ENCODE results near the gene CACNG5. TPM values are rescaled to one million over a fixed set of nuclear protein-coding genes. Genes with fewer than 3 reads are reported as not detected.

CACNG5 gene
- total and polyA plus RNA-seq, 4 donors: not detected

- TF ChIP-seq, protein P1, sequence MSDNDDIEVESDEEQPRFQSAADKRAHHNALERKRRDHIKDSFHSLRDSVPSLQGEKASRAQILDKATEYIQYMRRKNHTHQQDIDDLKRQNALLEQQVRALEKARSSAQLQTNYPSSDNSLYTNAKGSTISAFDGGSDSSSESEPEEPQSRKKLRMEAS (IDR thresholded peaks at IDR 0.05): no peak
- TF ChIP-seq, protein P2, sequence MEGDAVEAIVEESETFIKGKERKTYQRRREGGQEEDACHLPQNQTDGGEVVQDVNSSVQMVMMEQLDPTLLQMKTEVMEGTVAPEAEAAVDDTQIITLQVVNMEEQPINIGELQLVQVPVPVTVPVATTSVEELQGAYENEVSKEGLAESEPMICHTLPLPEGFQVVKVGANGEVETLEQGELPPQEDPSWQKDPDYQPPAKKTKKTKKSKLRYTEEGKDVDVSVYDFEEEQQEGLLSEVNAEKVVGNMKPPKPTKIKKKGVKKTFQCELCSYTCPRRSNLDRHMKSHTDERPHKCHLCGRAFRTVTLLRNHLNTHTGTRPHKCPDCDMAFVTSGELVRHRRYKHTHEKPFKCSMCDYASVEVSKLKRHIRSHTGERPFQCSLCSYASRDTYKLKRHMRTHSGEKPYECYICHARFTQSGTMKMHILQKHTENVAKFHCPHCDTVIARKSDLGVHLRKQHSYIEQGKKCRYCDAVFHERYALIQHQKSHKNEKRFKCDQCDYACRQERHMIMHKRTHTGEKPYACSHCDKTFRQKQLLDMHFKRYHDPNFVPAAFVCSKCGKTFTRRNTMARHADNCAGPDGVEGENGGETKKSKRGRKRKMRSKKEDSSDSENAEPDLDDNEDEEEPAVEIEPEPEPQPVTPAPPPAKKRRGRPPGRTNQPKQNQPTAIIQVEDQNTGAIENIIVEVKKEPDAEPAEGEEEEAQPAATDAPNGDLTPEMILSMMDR (IDR thresholded peaks at IDR 0.05; ENCODE audit: low read depth, low read length, missing input control): no peak
- no peak for TF ChIP-seq JUND (IDR thresholded peaks at IDR 0.05)
These were observed 34.9 kb upstream of the CACNG5 start (continued) for GRCh38 chr17:66799849-66800537.

DNA sequence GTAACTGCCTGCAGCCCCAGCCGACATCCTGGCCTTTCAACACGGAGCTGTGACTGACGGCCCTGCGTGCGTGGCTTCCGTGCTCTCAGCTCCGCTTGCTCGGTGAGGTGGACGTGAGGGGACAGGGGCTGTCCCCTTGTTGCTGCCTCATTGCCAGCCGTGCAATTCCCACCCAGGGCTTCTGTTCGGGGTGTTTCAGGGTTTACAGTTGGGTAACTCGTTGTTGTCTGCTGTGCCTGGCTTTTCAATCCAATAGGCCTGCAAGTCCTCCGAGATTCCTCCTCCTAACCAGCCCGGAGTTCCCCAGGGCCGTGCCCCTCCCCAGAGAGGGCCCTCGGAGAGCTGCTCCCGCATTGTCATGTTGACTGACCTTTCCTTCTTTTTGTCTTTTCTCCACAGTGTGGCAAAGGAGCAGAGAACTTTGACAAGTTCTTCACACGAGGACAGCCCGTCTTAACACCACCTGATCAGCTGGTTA is 31.4 kb upstream of the CACNG5 start:
- Histone ChIP-seq H3K9ac (ENCODE audit: low read depth in 1 of 2, low read length in 2 of 2) (no peak overlapping the region), H3K4me3 (ENCODE audit: low read depth in 1 of 3, low read length in 3 of 3) (no peak overlapping the region), H3K27me3 (ENCODE audit: control insufficient read depth in 4 of 4, insufficient read depth in 4 of 4, low read length in 3 of 4) (no peaks in the 10 kb centered on the region), H3K36me3 (ENCODE audit: control insufficient read depth in 4 of 4, insufficient read depth in 3 of 4, low read depth in 1 of 4, low read length in 3 of 4) (peaks cover 0 to 14% (median 2%) of the 10 kb centered on the region in 4 donors), H3K27ac (ENCODE audit: low read depth in 1 of 2, low read length in 2 of 2) (no peak overlapping the region), H3K9me3 (ENCODE audit: control insufficient read depth in 4 of 4, low read length in 3 of 4) (no peaks in the 10 kb centered on the region), H3K4me1 (ENCODE audit: control insufficient read depth in 4 of 4, insufficient read depth in 4 of 4, low read length in 3 of 4) (no peaks in the 10 kb centered on the region)
- TF ChIP-seq RAD21 (IDR thresholded peaks at IDR 0.05): no peak
- TF ChIP-seq, protein P1 (IDR thresholded peaks at IDR 0.05): no peak
- TF ChIP-seq YY1 (IDR thresholded peaks at IDR 0.05): no peak
- TF ChIP-seq FOXA2 (IDR thresholded peaks at IDR 0.05): no peak
- TF ChIP-seq ZBTB33 (IDR thresholded peaks at IDR 0.05): no peak
- TF ChIP-seq, protein P2 (IDR thresholded peaks at IDR 0.05; ENCODE audit: low read depth, low read length, missing input control): no peak
- TF ChIP-seq SP1 (IDR thresholded peaks at IDR 0.05): no peak
- no peak for TF ChIP-seq RXRA (IDR thresholded peaks at IDR 0.05)
- TF ChIP-seq GABPA (IDR thresholded peaks at IDR 0.05 in 1 of 2, conservative IDR thresholded peaks at IDR 0.05 in 1 of 2): no peak
- TF ChIP-seq HNF4A (conservative IDR thresholded peaks at IDR 0.05): no peak
- TF ChIP-seq JUND (IDR thresholded peaks at IDR 0.05): no peak
- TF ChIP-seq FOXA1 (IDR thresholded peaks at IDR 0.05): no peak
- TF ChIP-seq, protein P3, sequence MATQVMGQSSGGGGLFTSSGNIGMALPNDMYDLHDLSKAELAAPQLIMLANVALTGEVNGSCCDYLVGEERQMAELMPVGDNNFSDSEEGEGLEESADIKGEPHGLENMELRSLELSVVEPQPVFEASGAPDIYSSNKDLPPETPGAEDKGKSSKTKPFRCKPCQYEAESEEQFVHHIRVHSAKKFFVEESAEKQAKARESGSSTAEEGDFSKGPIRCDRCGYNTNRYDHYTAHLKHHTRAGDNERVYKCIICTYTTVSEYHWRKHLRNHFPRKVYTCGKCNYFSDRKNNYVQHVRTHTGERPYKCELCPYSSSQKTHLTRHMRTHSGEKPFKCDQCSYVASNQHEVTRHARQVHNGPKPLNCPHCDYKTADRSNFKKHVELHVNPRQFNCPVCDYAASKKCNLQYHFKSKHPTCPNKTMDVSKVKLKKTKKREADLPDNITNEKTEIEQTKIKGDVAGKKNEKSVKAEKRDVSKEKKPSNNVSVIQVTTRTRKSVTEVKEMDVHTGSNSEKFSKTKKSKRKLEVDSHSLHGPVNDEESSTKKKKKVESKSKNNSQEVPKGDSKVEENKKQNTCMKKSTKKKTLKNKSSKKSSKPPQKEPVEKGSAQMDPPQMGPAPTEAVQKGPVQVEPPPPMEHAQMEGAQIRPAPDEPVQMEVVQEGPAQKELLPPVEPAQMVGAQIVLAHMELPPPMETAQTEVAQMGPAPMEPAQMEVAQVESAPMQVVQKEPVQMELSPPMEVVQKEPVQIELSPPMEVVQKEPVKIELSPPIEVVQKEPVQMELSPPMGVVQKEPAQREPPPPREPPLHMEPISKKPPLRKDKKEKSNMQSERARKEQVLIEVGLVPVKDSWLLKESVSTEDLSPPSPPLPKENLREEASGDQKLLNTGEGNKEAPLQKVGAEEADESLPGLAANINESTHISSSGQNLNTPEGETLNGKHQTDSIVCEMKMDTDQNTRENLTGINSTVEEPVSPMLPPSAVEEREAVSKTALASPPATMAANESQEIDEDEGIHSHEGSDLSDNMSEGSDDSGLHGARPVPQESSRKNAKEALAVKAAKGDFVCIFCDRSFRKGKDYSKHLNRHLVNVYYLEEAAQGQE (IDR thresholded peaks at IDR 0.05): no peak
- TF ChIP-seq ATF3 (IDR thresholded peaks at IDR 0.05): no peak
- no peak for TF ChIP-seq EGR1 (IDR thresholded peaks at IDR 0.05; ENCODE audit: low read depth in 2 of 2)
- whole genome bisulfite sequencing: 90% methylated on average over 19 of the region's 19 CpGs
- no peak for DNase-seq (ENCODE audit: low spot score)
